CD4-positive, alpha-beta T cell (primary cell): ENCODE measurements around the gene SHISA3. TPM values are rescaled to one million over a fixed set of nuclear protein-coding genes. Genes with fewer than 3 reads are reported as not detected.
A peak's percentile ranks its signal among the peaks of the same experiment; 100 is the strongest.

ENCODE experiments used
- ATAC-seq: fragments of 200-7000 bp; cut with Tn5 transposase; one replicate; pipeline ENCODE4 v1.10.0; 2022; ENCODE audit warnings: mild to moderate bottlenecking; ENCODE audit not compliant: poor library complexity
- CTCF ChIA-PET: fragments of 350-600 bp; sonication (Branson Sonifier 250); formaldehyde crosslinking; loops from one replicate; lab custom pipeline; 2021; ENCODE audit warnings: antibody characterized with exemption, inconsistent platforms; lab: Charles Lee
- POLR2A ChIA-PET: fragments of 350-600 bp; sonication (Branson Sonifier 250); formaldehyde crosslinking; loops from one replicate; lab custom pipeline; 2021; ENCODE audit warnings: antibody characterized with exemption, inconsistent platforms; lab: Charles Lee
- DNase-seq, 14 experiments: peaks; one replicate each; pipeline ENCODE4 v3.0.0-alpha.2; 2013 to 2020; ENCODE audit warnings: mixed read lengths in 2 of 14
- H3K27ac ChIP-seq, 2 donors: one replicate each; pipeline versions ENCODE4 v1.5.1 to v1.7.0; 2013; ENCODE audit warnings: low read length in 2 of 2, low read depth in 1 of 2, mild to moderate bottlenecking in 1 of 2
- H3K27me3 ChIP-seq, 2 experiments: 1 replicate in 1 of 2; 2 replicates in 1 of 2; pipeline versions ENCODE4 v1.6.1 to v1.7.0; 2013; ENCODE audit warnings: low read length in 2 of 2, control low read depth in 1 of 2, mild to moderate bottlenecking in 1 of 2, moderate library complexity in 1 of 2; ENCODE audit not compliant: insufficient read depth in 2 of 2, control insufficient read depth in 1 of 2
- H3K36me3 ChIP-seq: one replicate; pipeline ENCODE4 v1.6.1; 2013; ENCODE audit warnings: low read length, control low read depth; ENCODE audit not compliant: insufficient read depth
- H3K4me1 ChIP-seq: one replicate; pipeline ENCODE4 v1.6.1; 2013; ENCODE audit warnings: low read length, control low read depth; ENCODE audit not compliant: insufficient read depth
- H3K4me3 ChIP-seq: one replicate; pipeline ENCODE4 v1.5.1; 2013; ENCODE audit warnings: mild to moderate bottlenecking, low read length, moderate library complexity
- H3K9me3 ChIP-seq, 2 experiments: 1 replicate in 1 of 2; 2 replicates in 1 of 2; pipeline versions ENCODE4 v1.6.1 to v1.7.0; 2013; ENCODE audit warnings: low read length in 2 of 2, mild to moderate bottlenecking in 2 of 2, control low read depth in 1 of 2, moderate library complexity in 1 of 2; ENCODE audit not compliant: control insufficient read depth in 1 of 2, insufficient read depth in 1 of 2
- H3K27ac Mint-ChIP-seq: one replicate; pipeline ENCODE4 v1.8.0; 2020; ENCODE audit warnings: mixed read lengths
- H3K27me3 Mint-ChIP-seq: one replicate; pipeline ENCODE4 v1.8.0; 2021; ENCODE audit warnings: mixed read lengths
- H3K36me3 Mint-ChIP-seq: one replicate; pipeline ENCODE4 v1.8.0; 2021; ENCODE audit warnings: low read depth, mixed read lengths
- H3K4me1 Mint-ChIP-seq: one replicate; pipeline ENCODE4 v1.8.0; 2021; ENCODE audit warnings: low read depth, mixed read lengths
- H3K4me3 Mint-ChIP-seq: one replicate; pipeline ENCODE4 v1.8.0; 2020; ENCODE audit warnings: mild to moderate bottlenecking, mixed read lengths
- H3K9me3 Mint-ChIP-seq: one replicate; pipeline ENCODE4 v1.8.0; 2020; ENCODE audit warnings: mixed read lengths
- intact Hi-C, 2 experiments: fragments of 100-400 bp; cut with DNase I in 1 of 2; cut with micrococcal nuclease in 1 of 2; formaldehyde crosslinking; loops; one replicate each; pipeline versions ENCODE4 v1.15.1 to v1.9.0; 2023 to 2025; cut with DNase I, micrococcal nuclease
- total RNA-seq, 174 experiments: library from RNA in 2 of 174; stranded (reverse) in 2 of 174; gene quantifications; one replicate each; pipeline ENCODE4 v1.2.3 and lab custom pipeline; 2021 to 2026
- TF ChIP-seq, protein P1 (sequence below): fragments of 200-600 bp; IDR thresholded peaks from one replicate; pipeline ENCODE4 v1.8.0; 2022; ENCODE audit warnings: antibody characterized with exemption, mild to moderate bottlenecking

Gene SHISA3
- total RNA-seq, 2 experiments from 2014 or later: not detected

DNA sequence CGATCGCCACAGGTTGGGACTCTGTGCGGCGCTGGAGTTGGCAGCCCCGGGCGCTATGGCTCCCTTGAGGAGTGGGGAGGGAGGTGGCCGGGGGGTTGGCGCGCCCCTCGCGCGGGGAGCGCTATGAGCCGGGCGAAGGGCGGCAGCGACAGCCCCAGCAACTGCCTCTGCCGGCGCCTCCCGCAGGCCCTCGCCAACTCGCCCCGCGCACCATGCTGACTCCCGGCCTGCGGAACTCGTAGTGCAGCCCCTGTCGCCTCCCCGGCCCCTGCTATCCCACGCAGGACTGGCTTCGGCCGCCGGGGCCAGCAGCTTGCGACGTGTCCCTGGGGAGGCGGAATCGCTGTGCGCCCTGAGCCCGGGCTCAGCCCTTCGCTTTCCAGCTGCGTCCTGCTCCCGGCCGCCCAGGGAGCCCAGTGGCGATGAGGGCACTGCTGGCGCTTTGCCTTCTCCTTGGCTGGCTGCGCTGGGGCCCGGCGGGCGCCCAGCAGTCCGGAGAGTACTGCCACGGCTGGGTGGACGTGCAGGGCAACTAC lies 415 bp downstream of the SHISA3 start:
- ATAC-seq (no peak), DNase-seq (peak in 1 of 14 experiments; percentile 9)
- intact Hi-C loops: no loop called here
- Mint-ChIP-seq H3K36me3 (no peaks in the 10 kb centered on the region), H3K27me3 (peaks cover 65% of the 10 kb centered on the region), H3K4me3 (peak overlapping the region; percentile 84), H3K9me3 (no peaks in the 10 kb centered on the region), H3K27ac (no peak overlapping the region), H3K4me1 (peaks cover 28% of the 10 kb centered on the region)
- CTCF ChIA-PET: no interaction called here
- Histone ChIP-seq H3K27me3 (peaks cover 39 to 41% of the 10 kb centered on the region in 2 experiments), H3K9me3 (peaks cover 0 to 21% of the 10 kb centered on the region in 2 experiments), H3K4me1 (peaks cover 24% of the 10 kb centered on the region), H3K27ac (no peak overlapping the region), H3K4me3 (peak overlapping the region; percentile 47), H3K36me3 (no peaks in the 10 kb centered on the region)
- TF ChIP-seq, protein P1, sequence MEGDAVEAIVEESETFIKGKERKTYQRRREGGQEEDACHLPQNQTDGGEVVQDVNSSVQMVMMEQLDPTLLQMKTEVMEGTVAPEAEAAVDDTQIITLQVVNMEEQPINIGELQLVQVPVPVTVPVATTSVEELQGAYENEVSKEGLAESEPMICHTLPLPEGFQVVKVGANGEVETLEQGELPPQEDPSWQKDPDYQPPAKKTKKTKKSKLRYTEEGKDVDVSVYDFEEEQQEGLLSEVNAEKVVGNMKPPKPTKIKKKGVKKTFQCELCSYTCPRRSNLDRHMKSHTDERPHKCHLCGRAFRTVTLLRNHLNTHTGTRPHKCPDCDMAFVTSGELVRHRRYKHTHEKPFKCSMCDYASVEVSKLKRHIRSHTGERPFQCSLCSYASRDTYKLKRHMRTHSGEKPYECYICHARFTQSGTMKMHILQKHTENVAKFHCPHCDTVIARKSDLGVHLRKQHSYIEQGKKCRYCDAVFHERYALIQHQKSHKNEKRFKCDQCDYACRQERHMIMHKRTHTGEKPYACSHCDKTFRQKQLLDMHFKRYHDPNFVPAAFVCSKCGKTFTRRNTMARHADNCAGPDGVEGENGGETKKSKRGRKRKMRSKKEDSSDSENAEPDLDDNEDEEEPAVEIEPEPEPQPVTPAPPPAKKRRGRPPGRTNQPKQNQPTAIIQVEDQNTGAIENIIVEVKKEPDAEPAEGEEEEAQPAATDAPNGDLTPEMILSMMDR: no peak
- POLR2A ChIA-PET: no interaction called here

DNA sequence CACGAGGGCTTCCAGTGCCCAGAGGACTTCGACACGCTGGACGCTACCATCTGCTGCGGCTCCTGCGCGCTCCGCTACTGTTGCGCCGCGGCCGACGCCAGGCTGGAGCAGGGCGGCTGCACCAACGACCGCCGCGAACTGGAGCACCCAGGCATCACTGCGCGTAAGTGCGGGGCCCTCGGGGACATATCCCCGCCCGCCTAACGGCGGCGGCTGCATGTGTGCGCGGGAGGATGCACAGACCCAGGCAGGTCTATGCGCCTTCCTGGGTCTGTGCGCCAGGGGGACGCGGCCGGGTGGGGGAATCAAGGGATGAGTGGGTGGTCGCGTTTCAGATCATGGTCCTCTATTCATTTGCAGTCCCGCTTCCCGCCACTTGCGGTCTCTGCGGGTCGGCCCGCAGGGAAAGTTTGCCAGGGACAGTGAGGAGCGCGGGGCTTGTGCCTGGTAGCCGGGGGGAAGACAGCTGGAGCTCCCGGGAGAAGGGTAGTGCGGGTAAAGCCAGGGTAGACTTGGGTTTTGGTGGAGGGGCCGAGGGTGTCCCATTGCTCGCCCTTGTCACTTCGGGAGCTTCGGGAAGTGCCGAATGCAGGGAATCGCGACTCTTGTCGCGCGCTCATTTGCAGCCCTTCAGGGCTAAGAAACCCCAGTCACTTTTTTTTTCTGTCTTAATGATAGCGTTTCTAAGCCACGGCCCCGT lies 1.0 kb downstream of the SHISA3 start:
- TF ChIP-seq, protein P1: no peak
- H3K36me3 ChIP-seq: no peaks in the 10 kb centered on the region
- peak in 1 of 14 experiments; percentile 5 for DNase-seq
- Mint-ChIP-seq H3K4me1 (peaks cover 28% of the 10 kb centered on the region), H3K4me3 (peak overlapping the region; percentile 77), H3K36me3 (no peaks in the 10 kb centered on the region), H3K27me3 (peaks cover 69% of the 10 kb centered on the region), H3K27ac (no peak overlapping the region), H3K9me3 (no peaks in the 10 kb centered on the region)
- no peak for ATAC-seq
- ChIA-PET POLR2A (no interaction called here), CTCF (no interaction called here)
- no peak overlapping the region for H3K27ac ChIP-seq
- peaks cover 24% of the 10 kb centered on the region for H3K4me1 ChIP-seq
- peaks cover 39 to 41% of the 10 kb centered on the region in 2 experiments for H3K27me3 ChIP-seq
- intact Hi-C loops: no loop called here
- peaks cover 0 to 21% of the 10 kb centered on the region in 2 experiments for H3K9me3 ChIP-seq
- H3K4me3 ChIP-seq: peak overlapping the region; percentile 47

DNA sequence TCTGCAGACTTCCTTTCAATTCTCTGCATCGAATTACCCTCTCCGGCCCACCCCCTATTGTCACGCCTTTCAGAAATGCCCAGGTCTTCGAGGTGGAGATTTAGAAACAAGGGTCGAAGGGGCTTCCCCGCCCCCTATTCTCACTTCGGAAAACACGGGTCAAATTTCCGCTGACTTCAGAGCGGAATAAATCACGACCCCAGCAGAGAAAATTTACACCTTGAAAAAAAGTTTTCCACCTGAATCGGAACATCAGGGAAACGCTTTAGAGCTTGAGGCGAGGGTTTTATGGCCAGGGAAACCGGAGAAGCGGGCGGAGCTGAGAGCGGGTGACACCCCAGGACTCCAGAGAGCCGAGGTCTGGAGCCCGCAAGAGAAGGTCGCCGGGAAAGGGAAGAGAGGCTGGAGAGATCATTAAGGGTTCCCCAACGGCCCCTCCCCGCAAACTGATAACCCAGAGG lies 1.6 kb downstream of the SHISA3 start:
- peaks cover 28% of the 10 kb centered on the region for H3K4me1 Mint-ChIP-seq
- peak overlapping the region; percentile 77 for H3K4me3 Mint-ChIP-seq
- Histone ChIP-seq H3K36me3 (no peaks in the 10 kb centered on the region), H3K27me3 (peaks cover 39 to 41% of the 10 kb centered on the region in 2 experiments), H3K4me1 (peaks cover 24% of the 10 kb centered on the region), H3K4me3 (no peak overlapping the region), H3K9me3 (peaks cover 0 to 21% of the 10 kb centered on the region in 2 experiments), H3K27ac (no peak overlapping the region)
- H3K27me3 Mint-ChIP-seq: peaks cover 69% of the 10 kb centered on the region
- DNase-seq (no peak), ATAC-seq (no peak)
- ChIA-PET POLR2A (no interaction called here), CTCF (no interaction called here)
- no peaks in the 10 kb centered on the region for H3K36me3 Mint-ChIP-seq
- intact Hi-C loops: no loop called here
- H3K27ac Mint-ChIP-seq: no peak overlapping the region
- no peaks in the 10 kb centered on the region for H3K9me3 Mint-ChIP-seq
- TF ChIP-seq, protein P1: no peak
